Measurements from ENCODE around the gene ALPK3.

DNA sequence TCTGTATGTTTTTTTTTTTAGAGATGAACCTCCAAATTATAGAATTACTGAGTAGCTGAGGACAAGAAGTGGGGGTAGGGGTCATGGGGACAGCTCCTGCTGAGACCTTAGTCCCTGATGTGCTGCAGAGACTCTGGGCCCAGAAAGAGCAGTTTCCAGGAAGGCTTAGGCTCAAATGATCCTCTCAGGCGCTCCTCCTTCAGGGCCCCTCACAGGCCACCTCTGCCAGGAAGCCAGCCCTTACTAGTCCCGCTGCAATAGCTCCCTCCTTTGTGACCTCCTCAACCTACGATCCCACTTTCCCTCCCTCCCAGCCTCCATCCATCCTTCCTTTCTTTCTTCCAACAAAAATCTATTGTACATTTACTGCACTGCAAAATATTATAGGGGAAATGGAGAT lies 91.9 kb downstream of the ALPK3 start:
- TF ChIP-seq POLR2AphosphoS5 (IDR thresholded peaks at IDR 0.05), result no peak
- TF ChIP-seq, protein P1, sequence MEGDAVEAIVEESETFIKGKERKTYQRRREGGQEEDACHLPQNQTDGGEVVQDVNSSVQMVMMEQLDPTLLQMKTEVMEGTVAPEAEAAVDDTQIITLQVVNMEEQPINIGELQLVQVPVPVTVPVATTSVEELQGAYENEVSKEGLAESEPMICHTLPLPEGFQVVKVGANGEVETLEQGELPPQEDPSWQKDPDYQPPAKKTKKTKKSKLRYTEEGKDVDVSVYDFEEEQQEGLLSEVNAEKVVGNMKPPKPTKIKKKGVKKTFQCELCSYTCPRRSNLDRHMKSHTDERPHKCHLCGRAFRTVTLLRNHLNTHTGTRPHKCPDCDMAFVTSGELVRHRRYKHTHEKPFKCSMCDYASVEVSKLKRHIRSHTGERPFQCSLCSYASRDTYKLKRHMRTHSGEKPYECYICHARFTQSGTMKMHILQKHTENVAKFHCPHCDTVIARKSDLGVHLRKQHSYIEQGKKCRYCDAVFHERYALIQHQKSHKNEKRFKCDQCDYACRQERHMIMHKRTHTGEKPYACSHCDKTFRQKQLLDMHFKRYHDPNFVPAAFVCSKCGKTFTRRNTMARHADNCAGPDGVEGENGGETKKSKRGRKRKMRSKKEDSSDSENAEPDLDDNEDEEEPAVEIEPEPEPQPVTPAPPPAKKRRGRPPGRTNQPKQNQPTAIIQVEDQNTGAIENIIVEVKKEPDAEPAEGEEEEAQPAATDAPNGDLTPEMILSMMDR (IDR thresholded peaks at IDR 0.05), result no peak

All from suprapubic skin (tissue), 3 donors.